ENCODE results near the gene OR4K15. TPM values are rescaled to one million over a fixed set of nuclear protein-coding genes. Genes with fewer than 3 reads are reported as not detected.
"Not testable (repeated sequence)": the region's sequence is repeated elsewhere in the genome, so short reads cannot be mapped to it uniquely, and the experiment has no call there.

The OR4K15 gene, protein sequence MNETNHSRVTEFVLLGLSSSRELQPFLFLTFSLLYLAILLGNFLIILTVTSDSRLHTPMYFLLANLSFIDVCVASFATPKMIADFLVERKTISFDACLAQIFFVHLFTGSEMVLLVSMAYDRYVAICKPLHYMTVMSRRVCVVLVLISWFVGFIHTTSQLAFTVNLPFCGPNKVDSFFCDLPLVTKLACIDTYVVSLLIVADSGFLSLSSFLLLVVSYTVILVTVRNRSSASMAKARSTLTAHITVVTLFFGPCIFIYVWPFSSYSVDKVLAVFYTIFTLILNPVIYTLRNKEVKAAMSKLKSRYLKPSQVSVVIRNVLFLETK
- not detected in 2 replicates for total RNA-seq (2014; rRNA removed; shearing (Covaris generic))

DNA sequence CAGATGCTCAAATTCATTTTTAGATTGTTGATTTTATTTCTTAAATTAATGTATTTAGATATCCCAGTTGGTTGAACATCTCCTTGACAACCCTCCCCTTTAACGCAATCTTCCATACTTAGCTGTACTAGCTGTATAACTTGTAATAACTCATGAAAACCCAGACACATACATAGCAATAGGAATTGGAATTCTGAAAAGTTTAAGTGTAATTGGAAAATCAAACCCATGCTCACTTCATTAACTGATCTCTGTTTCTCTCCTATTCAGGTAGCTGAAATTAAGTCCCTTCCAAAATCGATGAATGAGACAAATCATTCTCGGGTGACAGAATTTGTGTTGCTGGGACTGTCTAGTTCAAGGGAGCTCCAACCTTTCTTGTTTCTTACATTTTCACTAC is at the start of gene OR4K15:
Gene OR4K15 (plus strand): TSS at position 301 of the 400 bp plus-strand sequence. CDS start 0 bp downstream, at position 301.
- no peaks in the 10 kb centered on the region for H3K4me1 ChIP-seq (replicated peaks)
- no peaks in the 10 kb centered on the region for H3K27me3 ChIP-seq (replicated peaks)
- no peak for DNase-seq (ENCODE audit: low read depth in 1 of 2, low spot score in 2 of 2)
- H3K4me3 ChIP-seq: no peak within 1 kb of the TSS
- no peaks in the 10 kb centered on the region for H3K9me3 ChIP-seq (replicated peaks)
- H3K27ac ChIP-seq: no peak within 1 kb of the TSS
- no peaks in the 10 kb centered on the region for H3K36me3 ChIP-seq

DNA sequence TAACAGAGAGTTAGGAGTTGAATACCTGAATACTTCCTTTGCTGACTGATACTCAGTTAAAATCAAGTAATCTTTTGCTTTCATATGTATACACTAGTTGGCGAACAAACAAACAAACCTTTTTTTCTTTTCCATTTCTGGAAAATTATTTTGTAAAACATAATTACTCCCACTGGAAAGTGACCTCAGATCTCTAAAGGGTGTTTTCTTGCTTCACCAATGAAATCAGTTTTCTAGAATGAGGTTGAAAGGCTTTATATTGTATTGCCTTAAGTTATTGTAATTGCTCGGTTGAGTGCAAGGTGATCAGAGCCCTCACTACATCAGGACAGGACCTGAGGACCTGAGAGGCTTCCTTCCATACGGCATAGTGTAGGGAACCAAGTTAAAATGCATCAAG is 44.8 kb upstream of the OR4K15 start, which contains the start of gene OR4K1:
Gene OR4K1 (plus strand): TSS at position 301 of the 400 bp plus-strand sequence. CDS start 4,750 bp downstream, outside the sequence.
- H3K36me3 ChIP-seq: no peaks in the 10 kb centered on the region

DNA sequence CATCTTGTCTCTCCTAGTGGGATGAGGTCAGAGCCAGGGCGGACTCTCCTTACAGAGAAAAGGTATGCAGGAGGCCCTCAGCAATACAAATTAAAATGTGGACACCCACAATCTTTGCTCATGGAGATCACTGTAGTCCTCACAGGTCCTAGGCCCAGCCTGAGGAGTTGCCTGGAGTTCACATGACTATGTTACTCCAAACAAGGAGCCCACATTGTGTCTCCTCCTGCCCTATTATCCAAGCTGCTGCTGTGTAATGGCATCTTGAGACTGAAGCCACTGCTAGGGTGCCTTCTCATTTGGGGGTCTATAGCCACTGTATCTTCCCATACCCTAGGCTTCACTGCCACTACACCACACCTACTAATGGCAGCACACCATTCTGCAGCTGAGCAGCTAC is 33.7 kb upstream of the OR4K15 start:
- DNase-seq (ENCODE audit: low read depth in 1 of 2, low spot score in 2 of 2): no peak
- no peaks in the 10 kb centered on the region for H3K4me1 ChIP-seq (replicated peaks)
- no peak overlapping the region for H3K4me3 ChIP-seq
- H3K36me3 ChIP-seq: no peaks in the 10 kb centered on the region
- H3K9me3 ChIP-seq (replicated peaks): no peaks in the 10 kb centered on the region
- H3K27me3 ChIP-seq (replicated peaks): no peaks in the 10 kb centered on the region
- no peak overlapping the region for H3K27ac ChIP-seq

More for the DNA sequence above, 44.8 kb upstream of the OR4K15 start, which contains the start of gene OR4K1:
- Histone ChIP-seq H3K27ac (no peak within 1 kb of the TSS), H3K27me3 (replicated peaks) (no peaks in the 10 kb centered on the region), H3K9me3 (replicated peaks) (no peaks in the 10 kb centered on the region), H3K4me3 (no peak within 1 kb of the TSS), H3K4me1 (replicated peaks) (no peaks in the 10 kb centered on the region)
- no peak for DNase-seq (ENCODE audit: low read depth in 1 of 2, low spot score in 2 of 2)

DNA sequence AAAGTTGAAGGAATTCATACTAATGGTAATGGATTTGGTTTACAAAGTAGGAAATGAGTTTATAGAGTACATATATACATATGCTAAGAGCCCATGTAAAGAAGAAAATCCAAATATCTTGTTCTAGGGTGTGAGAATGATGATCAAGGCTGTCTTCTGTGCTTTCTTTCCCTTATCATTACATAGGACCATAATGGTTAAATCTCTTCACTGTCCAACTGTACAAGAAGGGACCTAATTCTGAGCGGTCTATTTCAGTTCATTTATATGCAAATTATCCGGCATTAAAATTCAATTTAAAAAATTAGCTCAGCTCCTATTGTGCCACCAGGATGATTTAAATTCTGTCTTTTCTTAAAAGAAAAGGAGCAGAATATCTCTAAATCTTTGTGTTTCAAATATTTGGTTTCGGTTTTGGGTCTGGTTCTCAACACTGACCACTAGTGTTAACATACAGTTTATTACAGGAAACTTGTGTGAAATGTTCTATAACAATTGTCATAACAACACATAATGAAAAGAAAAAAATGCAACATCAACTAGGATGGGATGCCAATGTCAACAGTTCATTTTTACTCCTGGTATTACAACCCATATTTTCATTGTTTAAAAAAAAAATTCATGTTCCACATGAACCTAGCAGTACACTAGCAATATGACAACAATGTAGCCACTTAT is 27.8 kb upstream of the OR4K15 start:
- Histone ChIP-seq H3K27ac (no peak overlapping the region), H3K36me3 (no peaks in the 10 kb centered on the region), H3K27me3 (replicated peaks) (no peaks in the 10 kb centered on the region), H3K9me3 (replicated peaks) (no peaks in the 10 kb centered on the region), H3K4me1 (replicated peaks) (no peaks in the 10 kb centered on the region), H3K4me3 (no peak overlapping the region)
- DNase-seq (ENCODE audit: low read depth in 1 of 2, low spot score in 2 of 2): peak in 1 of 2 experiments; percentile 4

DNA sequence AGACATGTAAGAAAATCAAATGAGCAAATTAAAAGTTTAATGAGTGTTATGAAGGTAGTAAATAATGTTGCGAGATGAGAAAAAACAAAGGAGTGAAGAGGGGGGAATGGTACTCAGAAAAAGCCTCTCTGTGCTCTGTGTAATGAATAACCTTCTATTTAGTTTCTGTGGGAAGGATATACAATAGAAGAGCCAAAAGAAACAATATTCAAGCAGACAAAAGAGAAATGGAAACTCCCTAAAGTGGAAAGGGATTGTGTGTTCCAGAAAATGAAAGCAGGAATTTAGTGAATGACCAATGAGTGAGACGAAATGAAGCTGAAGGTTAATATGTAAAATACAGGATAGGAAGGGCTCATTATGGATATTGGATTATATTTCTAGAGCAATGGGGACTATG is 26.2 kb upstream of the OR4K15 start:
- H3K9me3 ChIP-seq (replicated peaks): no peaks in the 10 kb centered on the region
- no peaks in the 10 kb centered on the region for H3K36me3 ChIP-seq
- H3K4me1 ChIP-seq (replicated peaks): no peaks in the 10 kb centered on the region
- no peaks in the 10 kb centered on the region for H3K27me3 ChIP-seq (replicated peaks)
- DNase-seq (ENCODE audit: low read depth in 1 of 2, low spot score in 2 of 2): no peak
- no peak overlapping the region for H3K27ac ChIP-seq
- H3K4me3 ChIP-seq: no peak overlapping the region

DNA sequence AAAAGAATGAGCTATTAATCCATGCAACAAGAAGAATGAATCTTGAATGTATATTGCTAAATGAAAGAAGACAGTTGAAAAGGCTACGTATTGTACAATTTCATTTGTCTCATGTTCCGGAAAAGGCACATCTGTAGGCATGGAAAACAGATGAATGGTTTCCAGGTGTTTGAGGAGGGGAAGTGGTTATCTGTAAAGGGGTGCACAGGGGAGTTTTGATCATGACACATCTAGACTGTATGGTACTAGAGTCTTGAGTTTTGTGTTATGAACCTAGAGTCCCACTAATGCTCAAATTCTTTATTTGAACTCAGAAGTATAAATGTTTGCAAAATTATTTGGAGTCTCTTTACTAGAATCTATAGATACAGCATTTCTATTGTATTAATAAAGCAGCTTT is 5.7 kb upstream of the OR4K15 start:
- not testable (repeated sequence) for H3K27ac ChIP-seq; H3K4me1 ChIP-seq (replicated peaks); DNase-seq (ENCODE audit: low read depth in 1 of 2, low spot score in 2 of 2); H3K9me3 ChIP-seq (replicated peaks); H3K4me3 ChIP-seq; H3K36me3 ChIP-seq; H3K27me3 ChIP-seq (replicated peaks)

DNA sequence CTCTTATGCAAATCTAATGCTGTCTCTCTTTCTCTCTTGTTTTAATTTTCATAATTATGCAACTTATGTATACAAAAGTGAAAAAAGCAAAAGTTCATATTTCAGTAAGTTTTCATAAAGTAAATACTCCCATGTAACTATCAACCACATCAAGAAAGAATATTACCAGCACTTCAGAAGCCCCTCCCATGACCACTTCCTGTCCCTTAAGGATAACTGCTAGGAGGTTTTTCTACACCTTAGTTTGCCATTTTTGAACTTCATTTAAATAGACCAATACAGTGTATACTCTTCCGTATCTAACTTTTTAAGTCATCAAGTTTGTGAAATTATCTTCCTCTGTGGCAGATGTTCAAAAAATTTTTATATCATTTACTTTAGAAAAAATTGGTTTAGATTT is 547 bp upstream of the OR4K15 start:
- Histone ChIP-seq H3K9me3 (replicated peaks) (no peaks in the 10 kb centered on the region), H3K27ac (no peak overlapping the region), H3K4me1 (replicated peaks) (no peaks in the 10 kb centered on the region), H3K27me3 (replicated peaks) (no peaks in the 10 kb centered on the region), H3K4me3 (no peak overlapping the region), H3K36me3 (no peaks in the 10 kb centered on the region)
- no peak for DNase-seq (ENCODE audit: low read depth in 1 of 2, low spot score in 2 of 2)

DNA sequence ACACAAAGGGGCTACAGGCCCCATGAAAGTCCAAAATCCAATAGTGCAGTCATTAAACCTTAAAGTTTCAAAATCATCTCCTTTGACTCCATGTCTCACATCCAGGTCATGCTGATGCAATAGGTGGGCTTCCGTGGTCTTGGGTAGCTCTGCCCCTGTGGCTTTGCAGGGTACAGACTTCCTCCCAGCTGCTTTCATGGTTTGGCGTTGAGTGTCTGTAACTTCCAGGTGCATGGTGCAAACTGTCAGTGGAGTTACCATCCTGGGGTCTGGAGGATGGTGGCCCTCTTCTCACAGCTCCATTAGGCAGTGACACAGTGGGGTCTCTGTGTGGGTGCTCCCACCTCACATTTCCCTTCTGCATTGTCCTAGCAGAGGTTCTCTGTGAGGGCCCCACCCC is 18.0 kb downstream of the OR4K15 start:
- no peaks in the 10 kb centered on the region for H3K4me1 ChIP-seq (replicated peaks)
- no peak overlapping the region for H3K4me3 ChIP-seq
- no peak overlapping the region for H3K27ac ChIP-seq
- no peak for DNase-seq (ENCODE audit: low read depth in 1 of 2, low spot score in 2 of 2)
- H3K9me3 ChIP-seq (replicated peaks): no peaks in the 10 kb centered on the region
- no peaks in the 10 kb centered on the region for H3K27me3 ChIP-seq (replicated peaks)
- H3K36me3 ChIP-seq: no peaks in the 10 kb centered on the region

DNA sequence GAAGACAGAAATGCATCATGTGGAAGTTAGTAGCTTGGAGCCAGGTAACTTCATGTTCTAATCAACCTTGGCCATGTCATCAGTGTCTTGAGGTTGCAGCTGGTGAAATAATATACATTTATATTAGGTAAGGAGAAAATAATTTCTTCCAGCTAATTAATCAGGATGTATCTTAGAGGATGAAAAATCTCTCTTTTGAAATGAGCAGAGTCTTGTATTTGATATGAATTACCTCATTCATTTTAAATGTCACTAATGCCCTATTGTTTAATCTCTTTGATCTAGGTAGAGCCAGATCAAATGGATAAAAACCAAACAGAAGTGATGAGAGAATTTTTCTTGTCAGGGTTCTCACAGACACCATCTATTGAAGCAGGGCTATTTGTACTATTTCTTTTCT is 26.5 kb downstream of the OR4K15 start, which contains the start of gene OR4Q2:
Gene OR4Q2 (plus strand): TSS at position 301 of the 400 bp plus-strand sequence.
- Histone ChIP-seq H3K27ac (no peak within 1 kb of the TSS), H3K9me3 (replicated peaks) (no peaks in the 10 kb centered on the region), H3K4me3 (no peak within 1 kb of the TSS), H3K36me3 (no peaks in the 10 kb centered on the region), H3K4me1 (replicated peaks) (no peaks in the 10 kb centered on the region), H3K27me3 (replicated peaks) (no peaks in the 10 kb centered on the region)
- DNase-seq (ENCODE audit: low read depth in 1 of 2, low spot score in 2 of 2): no peak

DNA sequence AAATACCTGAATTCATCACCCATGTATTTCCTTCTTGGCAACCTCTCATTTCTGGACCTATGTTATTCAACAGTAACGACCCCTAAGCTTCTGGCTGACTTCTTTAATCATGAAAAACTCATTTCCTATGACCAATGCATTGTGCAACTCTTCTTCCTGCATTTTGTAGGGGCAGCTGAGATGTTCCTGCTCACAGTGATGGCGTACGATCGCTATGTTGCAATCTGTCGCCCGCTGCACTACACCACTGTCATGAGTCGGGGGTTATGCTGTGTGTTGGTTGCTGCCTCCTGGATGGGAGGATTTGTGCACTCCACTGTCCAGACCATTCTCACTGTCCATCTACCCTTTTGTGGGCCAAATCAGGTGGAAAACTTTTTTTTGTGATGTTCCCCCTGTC is 26.9 kb downstream of the OR4K15 start:
- DNase-seq (ENCODE audit: low read depth in 1 of 2, low spot score in 2 of 2): no peak
- no peaks in the 10 kb centered on the region for H3K4me1 ChIP-seq (replicated peaks)

DNA sequence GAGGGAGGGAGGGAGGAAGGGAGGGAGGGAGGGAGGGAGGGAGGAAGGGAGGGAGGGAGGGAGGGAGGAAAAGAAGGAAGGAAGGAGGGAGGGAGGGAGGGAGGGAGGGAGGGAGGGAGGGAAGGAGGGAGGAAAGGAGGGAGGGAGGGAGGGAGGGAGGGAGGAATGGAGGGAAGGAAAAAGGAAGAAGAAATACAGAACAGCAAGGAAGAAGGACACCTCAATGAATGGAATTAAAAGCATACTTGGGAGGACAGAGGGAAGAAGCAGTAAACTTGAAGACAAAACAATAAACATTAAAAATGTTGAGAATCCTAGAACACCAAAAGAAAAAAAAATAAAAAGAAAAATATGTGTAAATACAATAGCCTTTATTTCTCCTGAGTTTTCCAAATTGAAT is 32.8 kb downstream of the OR4K15 start:
- Histone ChIP-seq H3K27ac (no peak overlapping the region), H3K4me1 (replicated peaks) (no peaks in the 10 kb centered on the region), H3K9me3 (replicated peaks) (no peaks in the 10 kb centered on the region), H3K27me3 (replicated peaks) (no peaks in the 10 kb centered on the region), H3K36me3 (no peaks in the 10 kb centered on the region), H3K4me3 (no peak overlapping the region)
- no peak for DNase-seq (ENCODE audit: low read depth in 1 of 2, low spot score in 2 of 2)

More for the DNA sequence above, 26.9 kb downstream of the OR4K15 start:
- H3K36me3 ChIP-seq: no peaks in the 10 kb centered on the region
- H3K9me3 ChIP-seq (replicated peaks): no peaks in the 10 kb centered on the region
- H3K4me3 ChIP-seq: no peak overlapping the region
- H3K27me3 ChIP-seq (replicated peaks): no peaks in the 10 kb centered on the region
- no peak overlapping the region for H3K27ac ChIP-seq

DNA sequence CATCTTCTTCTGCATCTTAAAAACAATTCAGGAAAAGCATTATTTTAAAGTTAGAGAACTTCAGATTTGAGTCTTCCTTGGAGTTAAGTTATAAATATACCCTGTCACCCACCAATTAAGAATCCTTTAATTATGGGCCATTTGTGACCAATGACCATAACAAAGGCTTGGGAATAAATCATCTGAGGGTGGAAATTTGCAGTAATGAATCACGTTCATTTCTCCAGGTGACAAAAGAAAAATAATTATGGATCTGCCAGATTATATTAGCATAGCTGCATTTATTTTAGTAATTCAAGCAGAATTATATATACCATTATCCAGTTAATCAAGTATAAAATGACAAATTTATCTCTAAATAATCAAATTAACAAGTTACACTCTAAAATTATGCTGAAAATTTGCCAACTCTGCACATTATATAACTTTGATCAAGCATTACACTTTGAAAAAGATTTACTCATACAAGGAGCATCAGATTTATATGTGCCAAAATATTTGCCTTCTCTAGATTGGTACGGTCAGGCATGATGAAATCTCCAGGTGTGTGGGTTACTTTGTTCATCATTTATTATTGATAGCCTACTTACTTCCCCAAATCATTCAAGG is 44.0 kb downstream of the OR4K15 start, which contains the start of gene OR4K14:
Gene OR4K14 (minus strand): TSS at position 51 of the 609 bp plus-strand sequence. CDS start 4,114 bp downstream, outside the sequence.
- Histone ChIP-seq H3K27me3 (replicated peaks) (no peaks in the 10 kb centered on the region), H3K4me3 (no peak within 1 kb of the TSS), H3K36me3 (no peaks in the 10 kb centered on the region), H3K9me3 (replicated peaks) (no peaks in the 10 kb centered on the region), H3K4me1 (replicated peaks) (no peaks in the 10 kb centered on the region), H3K27ac (no peak within 1 kb of the TSS)
- DNase-seq (ENCODE audit: low read depth in 1 of 2, low spot score in 2 of 2): no peak
